Osteocyte (in vitro differentiated cells): Measurements from ENCODE around the gene SIRPD. TPM values are rescaled to one million over a fixed set of nuclear protein-coding genes. Genes with fewer than 3 reads are reported as not detected.
"Not testable (repeated sequence)": the region's sequence is repeated elsewhere in the genome, so short reads cannot be mapped to it uniquely, and the experiment has no call there.

Source experiments
- DNase-seq: peaks from one replicate; pipeline ENCODE4 v3.0.0; 2021; ENCODE audit warnings: mixed read lengths; ENCODE audit not compliant: unreplicated experiment; ENCODE audit errors: extremely low spot score
- H3K27ac Mint-ChIP-seq: one replicate; pipeline ENCODE4 v1.8.0; 2021; ENCODE audit warnings: mild to moderate bottlenecking, mixed read lengths; ENCODE audit not compliant: unreplicated experiment
- H3K27me3 Mint-ChIP-seq: one replicate; pipeline ENCODE4 v1.8.0; 2021; ENCODE audit warnings: mixed read lengths; ENCODE audit not compliant: unreplicated experiment
- H3K36me3 Mint-ChIP-seq: one replicate; pipeline ENCODE4 v1.8.0; 2021; ENCODE audit warnings: mixed read lengths; ENCODE audit not compliant: unreplicated experiment
- H3K4me1 Mint-ChIP-seq: one replicate; pipeline ENCODE4 v1.8.0; 2021; ENCODE audit warnings: mixed read lengths; ENCODE audit not compliant: unreplicated experiment
- H3K4me3 Mint-ChIP-seq: one replicate; pipeline ENCODE4 v1.8.0; 2021; ENCODE audit warnings: mild to moderate bottlenecking, moderate library complexity, mixed read lengths; ENCODE audit not compliant: unreplicated experiment
- H3K9me3 Mint-ChIP-seq: one replicate; pipeline ENCODE4 v1.8.0; 2021; ENCODE audit warnings: mixed read lengths; ENCODE audit not compliant: unreplicated experiment
- CTCF ChIP-seq: fragments of 200-600 bp; sonication (generic); IDR thresholded peaks from 2 replicates; pipeline ENCODE4 v1.5.0; 2021; ENCODE audit warnings: antibody characterized with exemption, mild to moderate bottlenecking, moderate library complexity
- total RNA-seq: library from RNA; stranded (reverse); gene quantifications from 2 replicates; pipeline ENCODE4 v1.2.1, GENCODE V29; 2021

SIRPD gene
- total RNA-seq, 1 donor from 2014 or later, result not detected

- H3K4me1 Mint-ChIP-seq, result no peaks in the 10 kb centered on the region
These were observed 51.6 kb downstream of the SIRPD start for GRCh38 chr20:1505871-1506270.

GRCh38 chr20:1505361-1505760, 52.1 kb downstream of the SIRPD start:
- Mint-ChIP-seq H3K4me1 (no peaks in the 10 kb centered on the region), H3K4me3 (no peak overlapping the region), H3K27me3 (peaks cover 45% of the 10 kb centered on the region), H3K9me3 (no peaks in the 10 kb centered on the region), H3K36me3 (no peaks in the 10 kb centered on the region), H3K27ac (no peak overlapping the region)
- TF ChIP-seq CTCF, result no peak
- DNase-seq, result no peak

More at GRCh38 chr20:1505871-1506270, 51.6 kb downstream of the SIRPD start:
- no peaks in the 10 kb centered on the region for H3K9me3 Mint-ChIP-seq
- H3K27ac Mint-ChIP-seq, result no peak overlapping the region
- no peak for DNase-seq
- TF ChIP-seq CTCF, result no peak
- no peak overlapping the region for H3K4me3 Mint-ChIP-seq
- H3K36me3 Mint-ChIP-seq, result no peaks in the 10 kb centered on the region
- peaks cover 43% of the 10 kb centered on the region for H3K27me3 Mint-ChIP-seq

- Mint-ChIP-seq H3K27me3 (peaks cover 50% of the 10 kb centered on the region), H3K9me3 (no peaks in the 10 kb centered on the region), H3K4me1 (no peaks in the 10 kb centered on the region), H3K36me3 (no peaks in the 10 kb centered on the region), H3K27ac (no peak overlapping the region), H3K4me3 (no peak overlapping the region)
- TF ChIP-seq CTCF, result peak; percentile 97
- no peak for DNase-seq
These were observed 53.8 kb downstream of the SIRPD start for GRCh38 chr20:1503564-1504227.

- no peak for TF ChIP-seq CTCF
- no peak for DNase-seq
- Mint-ChIP-seq H3K4me3 (no peak overlapping the region), H3K27me3 (peaks cover 58% of the 10 kb centered on the region), H3K27ac (no peak overlapping the region), H3K36me3 (no peaks in the 10 kb centered on the region), H3K4me1 (no peaks in the 10 kb centered on the region), H3K9me3 (peaks cover 5% of the 10 kb centered on the region)
These were observed 57.0 kb downstream of the SIRPD start for GRCh38 chr20:1500496-1500895.

GRCh38 chr20:1499528-1500420, 57.7 kb downstream of the SIRPD start:
- Mint-ChIP-seq H3K36me3 (no peaks in the 10 kb centered on the region), H3K27ac (no peak overlapping the region), H3K4me3 (no peak overlapping the region), H3K4me1 (no peaks in the 10 kb centered on the region), H3K9me3 (peaks cover 5% of the 10 kb centered on the region), H3K27me3 (peaks cover 62% of the 10 kb centered on the region)
- no peak for DNase-seq
- no peak for TF ChIP-seq CTCF

- not testable (repeated sequence) for H3K9me3 Mint-ChIP-seq, H3K36me3 Mint-ChIP-seq, H3K27ac Mint-ChIP-seq, H3K4me1 Mint-ChIP-seq, H3K4me3 Mint-ChIP-seq, DNase-seq
- peaks cover 71% of the 10 kb centered on the region for H3K27me3 Mint-ChIP-seq
These were observed 60.1 kb downstream of the SIRPD start for GRCh38 chr20:1497371-1497770.
